CD14-positive monocyte (primary cell): ENCODE results near the gene SF1. TPM values are rescaled to one million over a fixed set of nuclear protein-coding genes. Genes with fewer than 3 reads are reported as not detected.

Experiments
- DNase-seq, 3 donors: peaks; one replicate each; pipeline ENCODE4 v3.0.0-alpha.2; 2011 to 2022
- H2AFZ ChIP-seq: 2 replicates; pipeline ENCODE4 v1.6.0; 2012; ENCODE audit warnings: mild to moderate bottlenecking, low read depth, low read length, inconsistent platforms; ENCODE audit not compliant: insufficient read depth, poor library complexity, severe bottlenecking
- H3K27ac ChIP-seq, 2 donors: 1 replicate in 1 of 2; 2 replicates in 1 of 2; pipeline ENCODE4 v1.5.1; 2012 to 2013; ENCODE audit warnings: low read length in 2 of 2, control low read depth in 1 of 2, inconsistent platforms in 1 of 2, low read depth in 1 of 2, mild to moderate bottlenecking in 1 of 2
- H3K27me3 ChIP-seq, 2 donors: one replicate each; pipeline versions ENCODE4 v1.6.0 to v1.6.1; 2011 to 2013; ENCODE audit warnings: low read length in 2 of 2; ENCODE audit not compliant: control insufficient read depth in 2 of 2, insufficient read depth in 2 of 2
- H3K36me3 ChIP-seq, 2 donors: replicated peaks in 1 of 2; 1 replicate in 1 of 2; 2 replicates in 1 of 2; pipeline versions ENCODE4 v1.5.1 to v1.6.1; 2012 to 2013; ENCODE audit warnings: low read length in 2 of 2, control low read depth in 1 of 2, inconsistent platforms in 1 of 2, mild to moderate bottlenecking in 1 of 2; ENCODE audit not compliant: insufficient read depth in 2 of 2, control insufficient read depth in 1 of 2
- H3K4me1 ChIP-seq, 2 donors: 1 replicate in 1 of 2; 2 replicates in 1 of 2; pipeline versions ENCODE4 v1.5.1 to v1.6.1; 2012 to 2013; ENCODE audit warnings: low read length in 2 of 2, control low read depth in 1 of 2, inconsistent platforms in 1 of 2, mild to moderate bottlenecking in 1 of 2, moderate library complexity in 1 of 2; ENCODE audit not compliant: insufficient read depth in 2 of 2, control insufficient read depth in 1 of 2
- H3K4me2 ChIP-seq: replicated peaks from 2 replicates; pipeline ENCODE3; 2012; ENCODE audit warnings: low read length, moderate library complexity, mild to moderate bottlenecking; ENCODE audit not compliant: poor library complexity, severe bottlenecking; ENCODE audit errors: extremely low read depth
- H3K4me3 ChIP-seq, 3 experiments: fragments of 200-600 bp in 1 of 3; sonication (generic) in 1 of 3; replicated peaks in 1 of 3; 1 replicate in 2 of 3; 2 replicates in 1 of 3; pipeline ENCODE4 v1.5.1; 2011 to 2013; ENCODE audit warnings: low read length in 3 of 3, mild to moderate bottlenecking in 3 of 3, control low read depth in 2 of 3, low read depth in 2 of 3, inconsistent platforms in 1 of 3, moderate library complexity in 1 of 3
- H3K79me2 ChIP-seq: 2 replicates; pipeline ENCODE4 v1.6.0; 2012; ENCODE audit warnings: mild to moderate bottlenecking, control low read depth, inconsistent platforms, low read length, moderate library complexity; ENCODE audit not compliant: insufficient read depth
- H3K9ac ChIP-seq: 2 replicates; pipeline ENCODE4 v1.6.0; 2017; ENCODE audit warnings: low read length, mild to moderate bottlenecking; ENCODE audit not compliant: insufficient read depth, poor library complexity, severe bottlenecking
- H3K9me3 ChIP-seq, 2 donors: replicated peaks in 1 of 2; 1 replicate in 1 of 2; 2 replicates in 1 of 2; pipeline versions ENCODE4 v1.5.1 to v1.6.1; 2012 to 2013; ENCODE audit warnings: low read length in 2 of 2, control low read depth in 1 of 2; ENCODE audit not compliant: control insufficient read depth in 1 of 2, insufficient read depth in 1 of 2
- H4K20me1 ChIP-seq: 2 replicates; pipeline ENCODE4 v1.6.0; 2012; ENCODE audit warnings: mild to moderate bottlenecking, low read length, control low read depth, moderate library complexity; ENCODE audit not compliant: insufficient read depth
- H3K27ac Mint-ChIP-seq, 7 donors: one replicate each; pipeline ENCODE4 v1.8.0; 2020; ENCODE audit warnings: mild to moderate bottlenecking in 7 of 7, mixed read lengths in 7 of 7, moderate library complexity in 6 of 7, inconsistent platforms in 2 of 7
- H3K27me3 Mint-ChIP-seq, 3 donors: one replicate each; pipeline ENCODE4 v1.8.0; 2021 to 2022; ENCODE audit warnings: low read depth in 3 of 3, mild to moderate bottlenecking in 3 of 3, mixed read lengths in 3 of 3, moderate library complexity in 3 of 3, inconsistent platforms in 1 of 3
- H3K36me3 Mint-ChIP-seq, 2 donors: one replicate each; pipeline ENCODE4 v1.8.0; 2020; ENCODE audit warnings: mixed read lengths in 2 of 2, inconsistent platforms in 1 of 2, mild to moderate bottlenecking in 1 of 2
- H3K4me1 Mint-ChIP-seq: one replicate; pipeline ENCODE4 v1.8.0; 2020; ENCODE audit warnings: mild to moderate bottlenecking, mixed read lengths
- H3K4me3 Mint-ChIP-seq, 2 donors: one replicate each; pipeline ENCODE4 v1.8.0; 2020; ENCODE audit warnings: mild to moderate bottlenecking in 2 of 2, mixed read lengths in 2 of 2, moderate library complexity in 1 of 2
- H3K9me3 Mint-ChIP-seq, 7 donors: one replicate each; pipeline ENCODE4 v1.8.0; 2020 to 2022; ENCODE audit warnings: mixed read lengths in 7 of 7, mild to moderate bottlenecking in 6 of 7, moderate library complexity in 6 of 7, inconsistent platforms in 2 of 7
- CTCF ChIP-seq: fragments of 200-600 bp; IDR thresholded peaks from one replicate; pipeline ENCODE4 v1.8.0; 2022; ENCODE audit warnings: antibody characterized with exemption, mild to moderate bottlenecking
- WGBS: methylation state at CpG from one replicate; pipeline ENCODE4 v1.1.5; 2013; ENCODE audit warnings: missing lambda C conversion rate; ENCODE audit not compliant: insufficient coverage; 5-methylcytosine and 5-hydroxymethylcytosine counted together
- intact Hi-C, 2 donors: fragments of 100-400 bp; cut with micrococcal nuclease; formaldehyde crosslinking; loops; one replicate each; pipeline versions ENCODE4 v1.15.0 to v1.15.1; 2023
- polyA plus RNA-seq, 3 donors: library from polyadenylated mRNA; depleted of rRNA in 1 of 3; unstranded in 2 of 3; stranded (reverse) in 1 of 3; fragments of 300-500 nt in 2 of 3; fragments of >200 nt in 1 of 3; fragmentation: Illumina TruSeq in 2 of 3; gene quantifications; 1 replicate in 2 of 3; 2 replicates in 1 of 3; pipeline ENCODE4 v1.2.3, GENCODE V29; 2012 to 2021

The SF1 gene
- polyA plus RNA-seq, 3 donors: 31.6 to 302 (median 47.7) TPM

GRCh38 chr11:64753380-64754123, 24.8 kb downstream of the SF1 start:
- Histone ChIP-seq H3K4me1 (no peaks in the 10 kb centered on the region), H3K27me3 (no peaks in the 10 kb centered on the region), H4K20me1 (no peaks in the 10 kb centered on the region), H3K79me2 (no peaks in the 10 kb centered on the region), H3K9me3 (no peaks in the 10 kb centered on the region), H3K9ac (no peak overlapping the region), H3K4me3 (no peak overlapping the region), H3K4me2 (no peak overlapping the region), H3K36me3 (no peaks in the 10 kb centered on the region), H2AFZ (no peak overlapping the region), H3K27ac (no peak overlapping the region)
- Mint-ChIP-seq H3K4me3 (no peak overlapping the region), H3K27ac (no peak overlapping the region), H3K9me3 (no peaks in the 10 kb centered on the region), H3K4me1 (no peaks in the 10 kb centered on the region), H3K27me3 (peaks cover 0 to 4% (median 2%) of the 10 kb centered on the region in 3 donors), H3K36me3 (peaks cover 12 to 21% of the 10 kb centered on the region in 2 donors)
- TF ChIP-seq CTCF: no peak
- intact Hi-C loops: no loop called here
- no peak for DNase-seq
- WGBS: 96% methylated on average over 38 of the region's 43 CpGs

GRCh38 chr11:64753019-64753379, 25.3 kb downstream of the SF1 start:
- Mint-ChIP-seq H3K27ac (no peak overlapping the region), H3K36me3 (peaks cover 12 to 21% of the 10 kb centered on the region in 2 donors), H3K4me3 (no peak overlapping the region), H3K4me1 (no peaks in the 10 kb centered on the region), H3K9me3 (no peaks in the 10 kb centered on the region), H3K27me3 (peaks cover 0 to 4% (median 2%) of the 10 kb centered on the region in 3 donors)
- no peak overlapping the region for H3K4me2 ChIP-seq
- no peaks in the 10 kb centered on the region for H3K79me2 ChIP-seq
- 96% methylated on average over 7 of the region's 7 CpGs for WGBS
- no peak overlapping the region for H3K4me3 ChIP-seq
- H3K27me3 ChIP-seq: no peaks in the 10 kb centered on the region
- H3K9ac ChIP-seq: no peak overlapping the region
- no peaks in the 10 kb centered on the region for H4K20me1 ChIP-seq
- H3K27ac ChIP-seq: no peak overlapping the region
- no peak overlapping the region for H2AFZ ChIP-seq
- no peak for DNase-seq
- no peaks in the 10 kb centered on the region for H3K4me1 ChIP-seq
- TF ChIP-seq CTCF: no peak
- H3K9me3 ChIP-seq: no peaks in the 10 kb centered on the region
- intact Hi-C loops: no loop called here
- no peaks in the 10 kb centered on the region for H3K36me3 ChIP-seq
